Endothelial cell of coronary artery (primary cell): ENCODE measurements around the gene ESM1. TPM values are rescaled to one million over a fixed set of nuclear protein-coding genes. Genes with fewer than 3 reads are reported as not detected.

Source experiments
- total RNA-seq: library from RNA; depleted of rRNA; stranded (reverse); fragments of >200 nt; gene quantifications from 2 replicates; pipeline ENCODE4 v1.2.3, GENCODE V29; 2014

Gene ESM1, protein sequence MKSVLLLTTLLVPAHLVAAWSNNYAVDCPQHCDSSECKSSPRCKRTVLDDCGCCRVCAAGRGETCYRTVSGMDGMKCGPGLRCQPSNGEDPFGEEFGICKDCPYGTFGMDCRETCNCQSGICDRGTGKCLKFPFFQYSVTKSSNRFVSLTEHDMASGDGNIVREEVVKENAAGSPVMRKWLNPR
- total RNA-seq = 214 and 325 TPM in 2 replicates

GRCh38 chr5:54985301-54986268 lies at the start of gene ESM1:
Gene ESM1, minus strand, starts transcription at chr5:54985593. Its CDS starts 76 bp downstream, at chr5:54985517.

Other genes with a start within 250 kb of the ESM1 start
- gene GZMK, start 38.7 kb upstream of the ESM1 start, total RNA-seq = not detected in 2 replicates
- 0.54 TPM in 1 of 2 replicates, not detected in the other for gene GZMA, start 117.1 kb upstream of the ESM1 start, total RNA-seq
- gene GPX8, start 174.6 kb upstream of the ESM1 start, total RNA-seq = 36.8 and 42.2 TPM in 2 replicates
- not detected in 2 replicates for gene CDC20B, start 187.6 kb upstream of the ESM1 start, total RNA-seq
- under 0.01 TPM in 2 replicates for gene MCIDAS, start 241.7 kb upstream of the ESM1 start, total RNA-seq
- 0.09 and 0.45 TPM in 2 replicates for gene CCNO, start 248.0 kb upstream of the ESM1 start, total RNA-seq